OCI-LY1 (cell line): ENCODE measurements around the gene C6orf52.
"Not testable (repeated sequence)": the region's sequence is repeated elsewhere in the genome, so short reads cannot be mapped to it uniquely, and the experiment has no call there.

Experiments
- H2AFZ ChIP-seq: fragments of 200-600 bp; sonication (generic), shearing (Covaris generic); 2 replicates; pipeline ENCODE4 v1.6.0; 2014; ENCODE audit warnings: antibody characterized with exemption, mild to moderate bottlenecking, low read length
- H3F3A ChIP-seq: fragments of 200-600 bp; sonication (generic), shearing (Covaris generic); 2 replicates; pipeline ENCODE4 v1.6.0; 2014; ENCODE audit warnings: mild to moderate bottlenecking, antibody characterized with exemption, low read length, moderate library complexity; ENCODE audit not compliant: insufficient read depth
- H3K27ac ChIP-seq: fragments of 200-600 bp; sonication (generic); 2 replicates; pipeline ENCODE4 v1.5.1; 2014; ENCODE audit warnings: low read length, mixed run types, mild to moderate bottlenecking, low read depth; ENCODE audit not compliant: poor library complexity, severe bottlenecking
- H3K27me3 ChIP-seq: fragments of 200-600 bp; sonication (generic); 2 replicates; pipeline ENCODE4 v1.6.0; 2014; ENCODE audit warnings: antibody characterized with exemption, mild to moderate bottlenecking, low read length, moderate library complexity; ENCODE audit not compliant: insufficient read depth
- H3K36me3 ChIP-seq: fragments of 200-600 bp; sonication (generic); 2 replicates; pipeline ENCODE4 v1.6.1; 2014; ENCODE audit warnings: mild to moderate bottlenecking, antibody characterized with exemption, low read length, moderate library complexity, mixed read lengths; ENCODE audit not compliant: insufficient read depth
- H3K4me1 ChIP-seq: fragments of 200-600 bp; sonication (generic); 2 replicates; pipeline ENCODE4 v1.5.1; 2014; ENCODE audit warnings: mild to moderate bottlenecking, low read length, moderate library complexity; ENCODE audit not compliant: insufficient read depth, severe bottlenecking
- H3K4me2 ChIP-seq: fragments of 200-600 bp; sonication (generic), shearing (Covaris generic); 2 replicates; pipeline ENCODE4 v1.6.1; 2014; ENCODE audit warnings: low read length
- H3K4me3 ChIP-seq: fragments of 200-600 bp; sonication (generic); 2 replicates; pipeline ENCODE4 v1.5.1; 2014; ENCODE audit warnings: low read length, low read depth, mild to moderate bottlenecking, mixed read lengths; ENCODE audit not compliant: poor library complexity, severe bottlenecking
- H3K79me2 ChIP-seq: fragments of 200-600 bp; shearing (Covaris generic); 2 replicates; pipeline ENCODE4 v1.6.1; 2016; ENCODE audit warnings: mixed run types, low read length, mixed read lengths; ENCODE audit not compliant: insufficient read depth
- H3K9ac ChIP-seq: fragments of 200-600 bp; sonication (generic), shearing (Covaris generic); 2 replicates; pipeline ENCODE4 v1.6.1; 2014; ENCODE audit warnings: mild to moderate bottlenecking, low read length, mixed read lengths
- H3K9me2 ChIP-seq: fragments of 200-600 bp; sonication (generic), shearing (Covaris generic); 2 replicates; pipeline ENCODE4 v1.6.1; 2014; ENCODE audit warnings: low read depth, mild to moderate bottlenecking, low read length, mixed read lengths
- H3K9me3 ChIP-seq: fragments of 200-600 bp; shearing (Covaris generic); 2 replicates; pipeline ENCODE4 v1.6.1; 2014; ENCODE audit warnings: low read length, mixed read lengths
- H4K20me1 ChIP-seq: fragments of 200-600 bp; sonication (generic), shearing (Covaris generic); 2 replicates; pipeline ENCODE4 v1.6.0; 2016; ENCODE audit warnings: mild to moderate bottlenecking, low read length; ENCODE audit not compliant: insufficient read depth
- EZH2 ChIP-seq: fragments of 200-600 bp; sonication (generic), shearing (Covaris generic); IDR thresholded peaks from 2 replicates; pipeline ENCODE4 v1.8.0; 2017; ENCODE audit warnings: borderline replicate concordance, mixed run types, mild to moderate bottlenecking, antibody characterized with exemption, low read length, moderate library complexity, mixed read lengths
- TF ChIP-seq, protein P1 (sequence below): fragments of 200-600 bp; sonication (generic), shearing (Covaris generic); IDR thresholded peaks from 2 replicates; pipeline ENCODE4 v1.5.1; 2017; ENCODE audit warnings: mild to moderate bottlenecking, antibody characterized with exemption, low read length, moderate library complexity, mixed read lengths

The C6orf52 gene

DNA sequence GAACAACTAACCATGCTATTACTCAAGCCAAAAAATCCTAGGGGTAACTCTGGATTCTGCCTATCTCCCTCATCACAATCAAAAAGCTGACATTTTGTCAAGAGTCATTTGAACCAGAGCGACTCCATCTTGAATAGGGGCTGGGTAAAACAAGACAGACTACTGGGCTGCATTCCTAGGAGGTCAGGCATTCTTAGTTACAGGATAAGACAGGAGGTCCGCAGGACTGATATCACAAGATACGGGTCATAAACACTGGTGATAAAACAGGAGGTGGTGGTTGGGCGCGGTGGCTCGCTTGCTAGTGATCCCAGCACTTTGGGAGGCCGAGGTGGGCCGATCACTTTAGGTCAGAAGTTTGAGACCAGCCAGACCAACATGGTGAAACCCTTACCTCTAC is 32.2 kb downstream of the C6orf52 start:
- no peak for TF ChIP-seq EZH2
- TF ChIP-seq, protein P1, sequence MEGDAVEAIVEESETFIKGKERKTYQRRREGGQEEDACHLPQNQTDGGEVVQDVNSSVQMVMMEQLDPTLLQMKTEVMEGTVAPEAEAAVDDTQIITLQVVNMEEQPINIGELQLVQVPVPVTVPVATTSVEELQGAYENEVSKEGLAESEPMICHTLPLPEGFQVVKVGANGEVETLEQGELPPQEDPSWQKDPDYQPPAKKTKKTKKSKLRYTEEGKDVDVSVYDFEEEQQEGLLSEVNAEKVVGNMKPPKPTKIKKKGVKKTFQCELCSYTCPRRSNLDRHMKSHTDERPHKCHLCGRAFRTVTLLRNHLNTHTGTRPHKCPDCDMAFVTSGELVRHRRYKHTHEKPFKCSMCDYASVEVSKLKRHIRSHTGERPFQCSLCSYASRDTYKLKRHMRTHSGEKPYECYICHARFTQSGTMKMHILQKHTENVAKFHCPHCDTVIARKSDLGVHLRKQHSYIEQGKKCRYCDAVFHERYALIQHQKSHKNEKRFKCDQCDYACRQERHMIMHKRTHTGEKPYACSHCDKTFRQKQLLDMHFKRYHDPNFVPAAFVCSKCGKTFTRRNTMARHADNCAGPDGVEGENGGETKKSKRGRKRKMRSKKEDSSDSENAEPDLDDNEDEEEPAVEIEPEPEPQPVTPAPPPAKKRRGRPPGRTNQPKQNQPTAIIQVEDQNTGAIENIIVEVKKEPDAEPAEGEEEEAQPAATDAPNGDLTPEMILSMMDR = no peak
- Histone ChIP-seq H3K4me1 (no peaks in the 10 kb centered on the region), H3K9me2 (no peaks in the 10 kb centered on the region), H3K27me3 (peaks cover 2% of the 10 kb centered on the region), H3K36me3 (no peaks in the 10 kb centered on the region), H4K20me1 (no peaks in the 10 kb centered on the region), H3F3A (no peaks in the 10 kb centered on the region), H3K27ac (no peak overlapping the region), H2AFZ (no peak overlapping the region), H3K9me3 (no peaks in the 10 kb centered on the region), H3K9ac (no peak overlapping the region), H3K79me2 (no peaks in the 10 kb centered on the region), H3K4me2 (no peak overlapping the region), H3K4me3 (no peak overlapping the region)

DNA sequence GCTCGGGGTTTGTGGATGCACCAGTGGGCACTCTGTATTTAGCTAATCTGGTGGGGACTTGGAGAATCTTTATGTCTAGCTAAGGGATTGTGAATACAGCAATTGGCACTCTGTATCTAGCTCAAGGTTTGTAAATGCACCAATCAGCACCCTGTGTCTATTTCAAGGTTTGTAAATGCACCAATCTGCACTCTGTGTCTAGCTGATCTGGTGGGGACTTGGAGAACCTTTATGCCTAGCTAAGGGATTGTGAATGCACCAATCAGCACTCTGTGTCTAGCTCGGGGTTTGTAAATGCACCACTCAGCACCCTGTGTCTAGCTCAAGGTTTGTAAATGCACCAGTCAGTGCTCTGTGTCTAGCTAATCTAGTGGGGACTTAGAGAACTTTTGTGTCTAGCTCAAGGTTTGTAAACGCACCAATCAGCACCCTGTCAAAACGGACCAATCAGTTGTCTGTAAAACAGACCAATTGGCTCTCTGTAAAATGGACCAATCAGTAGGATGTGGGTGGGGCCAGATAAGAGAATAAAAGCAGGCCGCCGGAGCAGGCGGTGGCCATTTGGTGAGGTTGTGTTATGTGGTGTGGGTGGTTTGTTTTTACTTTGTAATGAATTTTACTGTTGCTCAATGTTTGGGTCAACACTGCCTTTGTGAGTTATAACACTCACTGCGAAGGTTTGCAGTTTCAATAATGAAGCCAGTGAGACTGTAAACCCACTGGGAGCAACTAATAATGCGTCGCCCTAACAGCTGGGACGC is 33.8 kb downstream of the C6orf52 start:
- H3K27me3 ChIP-seq, H3F3A ChIP-seq, H3K9ac ChIP-seq, H4K20me1 ChIP-seq, H3K9me3 ChIP-seq, H3K79me2 ChIP-seq, H3K4me2 ChIP-seq, H3K27ac ChIP-seq, H3K9me2 ChIP-seq, H3K4me1 ChIP-seq, H2AFZ ChIP-seq, H3K4me3 ChIP-seq, H3K36me3 ChIP-seq: not testable (repeated sequence)

DNA sequence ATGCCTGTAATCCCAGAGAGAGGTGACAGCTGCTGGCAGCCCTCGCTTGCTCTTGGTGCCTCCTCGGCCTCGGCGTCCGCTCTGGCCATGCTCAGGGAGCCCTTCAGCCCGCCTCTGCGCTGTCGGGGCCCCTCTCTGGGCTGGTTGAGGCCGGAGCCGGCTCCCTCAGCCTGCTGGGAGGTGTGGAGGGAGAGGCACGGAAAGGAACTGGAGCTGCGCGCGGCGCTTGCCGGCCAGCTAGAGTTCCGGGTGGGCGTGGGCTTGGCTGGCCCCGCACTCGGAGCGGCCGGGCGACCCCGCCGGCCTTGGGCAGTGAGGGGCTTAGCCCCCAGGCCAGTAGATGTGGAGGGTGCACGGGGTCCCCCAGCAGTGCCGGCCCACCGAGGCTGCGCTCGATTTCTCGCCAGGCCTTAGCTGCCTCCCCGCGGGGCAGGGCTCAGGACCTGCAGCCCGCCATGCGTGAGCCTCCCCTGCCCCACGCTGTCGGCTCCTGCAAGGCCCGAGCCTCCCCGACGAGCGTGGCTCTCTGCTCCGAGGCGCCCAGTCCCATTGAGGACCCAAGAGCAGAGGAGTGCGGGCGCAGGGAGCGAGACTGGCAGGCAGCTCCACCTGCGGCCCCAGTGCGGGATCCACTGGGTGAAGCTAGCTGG is 34.6 kb downstream of the C6orf52 start:
- Histone ChIP-seq H3K36me3 (no peaks in the 10 kb centered on the region), H3K4me3 (no peak overlapping the region), H3K79me2 (no peaks in the 10 kb centered on the region), H3F3A (no peaks in the 10 kb centered on the region), H4K20me1 (no peaks in the 10 kb centered on the region), H3K4me1 (no peaks in the 10 kb centered on the region), H3K27ac (no peak overlapping the region), H3K9me2 (no peaks in the 10 kb centered on the region), H3K9ac (no peak overlapping the region), H3K4me2 (no peak overlapping the region), H3K9me3 (no peaks in the 10 kb centered on the region), H2AFZ (no peak overlapping the region), H3K27me3 (no peaks in the 10 kb centered on the region; the same call in 1 of the 2 replicates)
- TF ChIP-seq, protein P1 = no peak
